K562 (cell line): ENCODE measurements around the gene DBP. TPM values are rescaled to one million over a fixed set of nuclear protein-coding genes. Genes with fewer than 3 reads are reported as not detected.

Experiments
- CC2D1A ChIP-seq: fragments of 450-650 bp; IDR thresholded peaks from 2 replicates; pipeline ENCODE4 v1.6.1; 2017; ENCODE audit warnings: mild to moderate bottlenecking
- GTF3C2 ChIP-seq: IDR thresholded peaks from 3 replicates; pipeline ENCODE4 v1.6.1; 2011; ENCODE audit warnings: borderline replicate concordance, mild to moderate bottlenecking, moderate library complexity; ENCODE audit not compliant: insufficient read length; ENCODE audit errors: extremely low read depth
- KDM1A ChIP-seq, 2 experiments: fragments of 450-650 bp; IDR thresholded peaks; 2 replicates each; pipeline ENCODE4 v1.6.1; 2016; ENCODE audit warnings: mild to moderate bottlenecking in 2 of 2
- KDM4B ChIP-seq, 2 experiments: fragments of 450-650 bp in 1 of 2; sonication (generic) in 1 of 2; IDR thresholded peaks; 2 replicates each; pipeline ENCODE4 v1.6.1; 2016 to 2017; ENCODE audit warnings: borderline replicate concordance in 2 of 2, antibody characterized with exemption in 1 of 2, low read depth in 1 of 2, mild to moderate bottlenecking in 1 of 2
- KLF16 ChIP-seq: IDR thresholded peaks from 2 replicates; pipeline ENCODE4 v1.6.1; 2016; ENCODE audit warnings: antibody characterized with exemption
- MEF2D ChIP-seq: conservative IDR thresholded peaks from 2 replicates; pipeline ENCODE4 v1.6.1; 2016; ENCODE audit warnings: low read depth, missing genetic modification characterization, missing compliant biosample characterization
- SIN3B ChIP-seq: fragments of 450-650 bp; IDR thresholded peaks from 2 replicates; pipeline ENCODE4 v1.6.1; 2017; ENCODE audit warnings: low read depth, mild to moderate bottlenecking, moderate library complexity
- TAF7 ChIP-seq: fragments of 450-650 bp; IDR thresholded peaks from 2 replicates; pipeline ENCODE4 v1.6.1; 2016; ENCODE audit warnings: missing genetic modification characterization, missing compliant biosample characterization
- ZBTB11 ChIP-seq, 3 experiments: fragments of 200-800 bp in 1 of 3; fragments of 250-450 bp in 1 of 3; fragments of 450-650 bp in 1 of 3; sonication (Bioruptor Pico) in 1 of 3; sonication (Bioruptor generic) in 1 of 3; formaldehyde crosslinking in 1 of 3; IDR thresholded peaks; 2 replicates each; pipeline versions ENCODE4 v1.6.1 to v1.8.0; 2016 to 2022; ENCODE audit warnings: mild to moderate bottlenecking in 2 of 3, missing genetic modification characterization in 2 of 3, missing compliant biosample characterization in 1 of 3, moderate library complexity in 1 of 3
- ZEB2 ChIP-seq: fragments of 450-650 bp; IDR thresholded peaks from 2 replicates; pipeline ENCODE4 v1.6.1; 2016
- ZNF318 ChIP-seq, 2 experiments: fragments of 450-650 bp; IDR thresholded peaks; 2 replicates each; pipeline ENCODE4 v1.6.1; 2016; ENCODE audit warnings: mild to moderate bottlenecking in 2 of 2, borderline replicate concordance in 1 of 2, low read depth in 1 of 2, moderate library complexity in 1 of 2
- polyA plus RNA-seq, 8 experiments: library from polyadenylated mRNA; depleted of rRNA in 4 of 8; stranded (reverse) in 5 of 8; unstranded in 3 of 8; fragments of >200 nt; fragmentation: Nextera tagmentation in 2 of 8; fragmentation: Illumina TruSeq in 1 of 8; extraction: Ambion mirVana in 2 of 8; extraction: Trizol in 1 of 8; gene quantifications; 2 replicates each; pipeline versions ENCODE4 v1.2.1 to v1.2.3, GENCODE V29; 2011 to 2014; ENCODE audit warnings: inconsistent platforms in 1 of 8, missing spikeins in 1 of 8
- total RNA-seq, 7 experiments: library from RNA; depleted of rRNA in 6 of 7; stranded (reverse); fragments of >200 nt in 6 of 7; fragmentation: Illumina TruSeq in 2 of 7; extraction: Trizol in 2 of 7; gene quantifications; 2 replicates each; pipeline versions ENCODE4 v1.2.1 to v1.2.3, GENCODE V29; 2011 to 2021; ENCODE audit warnings: low replicate concordance in 1 of 7

DBP gene
- total and polyA plus RNA-seq, 9 of the 15 experiments (the other 6 are each of a cell fraction or from before 2014, with no cell fraction given) = 0.25 to 5.5 (median 1.8) TPM

- TF ChIP-seq ZNF318 (IDR thresholded peaks at IDR 0.05; ENCODE audit: borderline replicate concordance in 1 of 2, low read depth in 1 of 2) (no peak), MEF2D (tag) (no peak), KLF16 (no peak), SIN3B (no peak), KDM4B (IDR thresholded peaks at IDR 0.05; ENCODE audit: borderline replicate concordance in 2 of 2, low read depth in 1 of 2) (no peak), KDM1A (IDR thresholded peaks at IDR 0.05) (peak; percentile 96 to 99), GTF3C2 (no peak), ZBTB11 (CRISPR knock-in tag; IDR thresholded peaks at IDR 0.05) (no peak), CC2D1A (peak; percentile 82; the same call in 1 of the 2 replicates), ZEB2 (no peak), TAF7 (tag) (no peak)
Measured at GRCh38 chr19:48619692-48620585, 17.2 kb downstream of the DBP start (continued).
